GM18861 (cell line): Measurements from ENCODE around the gene IL6.
"Not testable (repeated sequence)": the region's sequence is repeated elsewhere in the genome, so short reads cannot be mapped to it uniquely, and the experiment has no call there.

Experiments used
- ATAC-seq: cut with Tn5 transposase; IDR thresholded peaks from one replicate; pipeline ENCODE4 v1.9.1; 2021; ENCODE audit not compliant: unreplicated experiment

Gene IL6

DNA sequence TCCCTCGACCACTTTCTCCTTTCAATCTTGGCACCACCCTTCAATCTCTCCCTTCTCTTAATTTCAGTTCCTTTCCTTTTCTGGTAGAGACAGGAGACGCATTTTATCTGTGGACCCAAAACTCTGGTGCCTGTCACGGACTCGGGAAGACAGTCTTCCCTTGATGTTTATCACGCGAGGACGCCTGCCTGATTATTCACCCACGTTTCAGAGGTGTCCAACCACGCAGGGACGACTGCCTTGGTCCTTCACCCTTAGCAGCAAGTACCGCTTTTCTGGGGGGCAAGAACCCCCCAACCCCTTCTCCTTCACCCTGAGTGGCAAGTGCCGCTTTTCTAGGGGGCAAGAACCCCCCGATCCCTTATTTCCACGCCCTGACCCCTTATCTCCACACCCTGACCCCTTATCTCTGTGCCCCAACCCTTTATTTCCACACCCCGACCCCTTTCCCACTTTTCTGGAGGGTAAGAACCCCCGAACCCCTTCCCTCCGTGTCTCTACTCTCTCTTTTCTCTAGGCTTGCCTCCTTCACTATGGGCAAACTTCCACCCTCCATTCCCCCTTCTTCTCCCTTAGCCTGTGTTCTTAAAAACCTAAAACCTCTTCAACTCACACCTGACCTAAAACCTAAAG, 22.9 kb upstream of the IL6 start:
- ATAC-seq, result not testable (repeated sequence)

DNA sequence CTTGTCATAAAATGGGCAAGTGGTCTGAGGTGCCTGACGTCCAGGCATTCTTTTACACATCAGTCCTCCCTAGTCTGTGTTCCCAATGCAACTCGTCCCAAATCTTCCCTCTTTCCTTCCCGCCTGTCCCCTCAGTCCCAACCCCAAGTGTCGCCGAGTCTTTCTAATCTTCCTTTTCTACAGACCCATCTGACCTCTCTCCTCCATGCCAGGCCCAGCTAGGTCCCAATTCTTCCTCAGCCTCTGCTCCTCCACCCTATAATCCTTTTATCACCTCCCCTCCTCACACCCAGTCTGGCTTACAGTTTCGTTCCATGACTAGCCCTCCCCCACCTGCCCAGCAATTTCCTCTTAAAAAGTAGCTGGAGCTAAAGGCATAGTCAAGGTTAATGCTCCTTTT, 22.3 kb upstream of the IL6 start:
- not testable (repeated sequence) for ATAC-seq

DNA sequence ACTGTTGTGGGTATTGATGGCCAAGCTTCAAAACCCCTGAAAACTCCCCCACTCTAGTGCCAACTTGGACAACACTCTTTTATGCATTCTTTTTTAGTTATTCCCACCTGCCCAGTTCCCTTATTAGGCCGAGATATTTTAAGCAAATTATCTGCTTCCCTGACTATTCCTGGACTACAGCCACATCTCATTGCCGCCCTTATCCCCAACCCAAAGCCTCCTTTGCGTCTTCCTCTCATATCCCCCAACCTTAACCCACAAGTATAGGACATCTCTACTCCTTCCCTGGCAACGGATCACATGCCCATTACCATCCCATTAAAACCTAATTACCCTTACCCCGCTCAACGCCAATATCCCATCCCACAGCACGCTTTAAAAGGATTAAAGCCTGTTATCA, 21.1 kb upstream of the IL6 start:
- ATAC-seq, result not testable (repeated sequence)

DNA sequence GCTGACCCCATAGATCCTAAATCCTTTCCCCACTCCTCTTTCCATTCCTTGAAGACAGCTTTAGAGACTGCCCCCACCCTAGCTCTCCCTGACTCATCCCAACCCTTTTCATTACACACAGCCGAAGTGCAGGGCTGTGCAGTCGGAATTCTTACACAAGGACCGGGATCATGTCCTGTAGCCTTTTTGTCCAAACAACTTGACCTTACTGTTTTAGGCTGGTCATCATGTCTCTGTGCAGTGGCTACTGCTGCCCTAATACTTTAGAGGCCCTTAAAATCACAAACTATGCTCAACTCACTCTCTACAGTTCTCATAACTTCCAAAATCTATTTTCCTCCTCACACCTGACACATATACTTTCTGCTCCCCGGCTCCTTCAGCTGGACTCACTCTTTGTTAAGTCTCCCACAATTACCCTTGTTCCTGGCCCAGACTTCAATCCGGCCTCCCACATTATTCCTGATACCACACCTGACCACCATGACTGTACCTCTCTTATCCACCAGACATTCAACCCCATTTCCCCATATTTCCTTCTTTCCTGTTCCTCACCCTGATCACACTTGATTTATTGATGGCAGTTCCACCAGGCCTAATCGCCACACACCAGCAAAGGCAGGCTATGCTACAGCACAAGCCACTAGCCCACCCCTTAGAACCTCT, 19.8 kb upstream of the IL6 start:
- not testable (repeated sequence) for ATAC-seq

DNA sequence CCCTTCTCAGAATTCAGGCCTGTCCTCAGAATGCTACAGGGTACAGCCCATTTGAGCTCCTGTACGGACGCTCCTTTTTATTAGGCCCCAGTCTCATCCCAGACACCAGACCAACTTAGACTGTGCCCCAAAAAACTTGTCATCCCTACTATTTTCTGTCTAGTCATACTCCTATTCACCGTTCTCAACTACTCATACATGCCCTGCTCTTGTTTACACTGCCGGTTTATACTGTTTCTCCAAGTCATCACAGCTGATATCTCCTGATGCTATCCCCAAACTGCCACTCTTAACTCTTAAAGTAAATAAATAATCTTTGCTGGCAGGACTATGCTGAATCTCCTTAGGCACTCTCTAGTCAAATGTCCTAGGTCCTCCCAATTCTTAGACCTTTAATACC, 18.8 kb upstream of the IL6 start:
- not testable (repeated sequence) for ATAC-seq

DNA sequence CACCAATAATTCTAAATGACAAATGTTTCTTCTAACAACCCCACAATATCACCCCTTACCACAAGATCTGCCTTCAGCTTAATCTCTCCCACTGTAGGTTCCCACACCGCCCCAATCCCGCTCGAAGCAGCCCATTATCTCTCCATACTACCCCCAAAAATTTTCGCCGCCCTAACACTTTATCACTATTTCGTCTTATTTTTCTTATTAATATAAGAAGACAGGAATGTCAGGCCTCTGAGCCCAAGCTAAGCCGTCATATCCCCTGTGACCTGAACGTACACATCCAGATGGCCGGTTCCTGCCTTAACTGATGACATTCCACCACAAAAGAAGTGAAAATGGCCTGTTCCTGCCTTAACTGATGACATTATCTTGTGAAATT, 18.3 kb upstream of the IL6 start:
- ATAC-seq, result not testable (repeated sequence)

DNA sequence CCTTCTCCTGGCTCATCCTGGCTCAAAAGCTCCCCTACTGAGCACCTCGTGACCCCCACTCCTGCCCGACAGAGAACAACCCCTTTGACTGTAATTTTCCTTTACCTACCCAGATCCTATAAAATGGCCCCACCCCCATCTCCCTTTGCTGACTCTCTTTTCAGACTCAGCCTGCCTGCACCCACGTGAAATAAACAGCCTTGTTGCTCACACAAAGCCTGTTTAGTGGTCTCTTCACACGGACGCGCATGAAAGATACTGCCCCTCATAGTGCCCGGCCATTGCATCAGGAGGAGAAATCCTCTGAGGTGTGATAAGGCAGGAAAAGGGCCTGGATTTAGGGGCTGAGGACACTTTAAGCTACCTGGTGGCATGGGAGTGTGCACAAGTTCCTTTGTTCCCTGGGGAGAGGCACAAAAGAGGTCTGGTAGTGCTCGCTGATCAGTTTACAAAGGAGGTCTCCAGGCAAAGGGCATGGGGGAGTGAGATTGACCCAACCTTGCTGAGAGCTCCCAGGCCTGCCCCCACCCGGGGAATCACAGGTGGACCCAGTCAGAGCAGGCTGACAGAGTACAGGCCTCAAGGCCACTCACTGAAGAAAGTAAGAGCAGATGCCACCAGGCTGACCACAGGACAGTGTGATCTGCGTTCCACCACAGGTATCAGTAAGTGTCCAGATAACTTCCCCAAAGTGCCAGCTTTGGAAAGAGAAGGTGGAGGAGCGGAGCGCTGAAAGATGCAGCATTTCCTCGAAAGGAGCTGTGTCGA, 17.8 kb upstream of the IL6 start:
- ATAC-seq, result peak; percentile 17

DNA sequence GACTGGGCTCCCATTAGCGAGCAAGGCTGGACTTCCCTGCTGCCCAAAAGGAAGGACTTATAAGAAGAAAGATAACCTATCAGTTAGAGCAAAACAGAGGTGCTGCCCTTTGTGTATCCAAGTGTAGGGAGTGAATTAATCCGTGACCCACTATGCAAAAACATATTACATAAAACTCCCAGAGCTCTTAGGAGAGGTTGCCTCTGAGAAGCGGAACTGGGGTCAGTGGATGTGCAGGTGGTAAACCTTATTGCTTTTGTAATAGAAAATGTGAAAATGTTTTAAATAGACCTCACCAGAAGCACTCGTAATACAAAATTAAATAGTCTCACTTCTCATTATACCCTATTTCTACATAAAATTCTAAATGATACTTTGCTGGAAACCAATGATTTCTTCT, 17.1 kb upstream of the IL6 start:
- ATAC-seq, result peak; percentile 69

DNA sequence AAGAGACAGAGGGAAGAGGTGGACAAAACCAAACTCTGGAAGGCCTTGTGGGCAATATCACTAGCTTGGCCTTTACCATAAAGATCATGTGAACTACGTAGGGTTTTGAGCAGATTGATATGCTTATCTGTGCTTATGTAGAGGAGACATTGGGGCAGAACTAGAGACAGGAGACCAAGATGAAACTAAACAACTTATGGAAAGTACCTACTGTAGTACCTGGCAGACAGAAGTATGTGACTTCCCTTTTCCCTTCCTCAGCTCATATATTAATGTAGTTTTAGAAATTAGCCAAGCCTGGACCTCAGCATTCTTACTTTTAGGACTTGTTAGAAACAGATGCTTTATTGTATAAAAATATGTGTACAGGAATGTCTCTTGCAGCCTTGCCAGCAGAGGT, 14.0 kb upstream of the IL6 start:
- peak; percentile 63 for ATAC-seq

DNA sequence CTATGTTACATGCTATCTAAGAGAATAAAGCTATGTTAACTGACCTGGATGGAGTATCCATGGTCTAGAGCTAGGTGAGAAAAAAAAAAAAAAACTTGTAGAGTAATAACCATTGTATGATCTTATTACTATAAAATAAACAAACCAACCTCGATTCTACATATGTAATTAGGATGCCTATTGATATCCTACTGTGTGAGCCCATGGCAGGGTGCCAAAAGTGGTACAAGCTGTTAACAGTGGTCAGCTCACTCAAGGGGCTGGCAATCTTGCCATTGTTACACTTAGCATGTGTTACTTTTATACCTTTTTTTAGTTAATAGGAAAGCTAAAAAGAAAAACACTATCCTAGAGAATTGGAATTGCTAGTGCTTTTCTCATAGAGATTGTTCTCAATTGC, 13.5 kb upstream of the IL6 start:
- no peak for ATAC-seq

DNA sequence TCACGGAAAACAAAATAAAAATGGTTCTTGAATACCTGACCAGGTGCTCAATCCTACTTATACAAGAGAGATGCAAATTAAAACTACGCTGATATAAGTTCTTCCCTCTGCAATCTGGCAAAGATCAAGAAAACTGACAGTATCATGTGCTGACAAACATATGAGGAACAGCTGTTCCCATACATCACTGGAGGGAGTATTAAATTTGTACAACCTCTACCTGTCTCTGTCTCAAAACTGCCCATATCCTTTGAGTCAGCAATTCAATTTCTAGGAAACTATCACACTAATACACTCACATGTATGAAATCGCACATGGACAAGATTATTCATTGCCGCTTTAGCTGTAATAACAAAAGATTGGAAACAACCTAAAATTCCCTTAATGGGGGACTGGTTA, 11.0 kb upstream of the IL6 start:
- no peak for ATAC-seq

DNA sequence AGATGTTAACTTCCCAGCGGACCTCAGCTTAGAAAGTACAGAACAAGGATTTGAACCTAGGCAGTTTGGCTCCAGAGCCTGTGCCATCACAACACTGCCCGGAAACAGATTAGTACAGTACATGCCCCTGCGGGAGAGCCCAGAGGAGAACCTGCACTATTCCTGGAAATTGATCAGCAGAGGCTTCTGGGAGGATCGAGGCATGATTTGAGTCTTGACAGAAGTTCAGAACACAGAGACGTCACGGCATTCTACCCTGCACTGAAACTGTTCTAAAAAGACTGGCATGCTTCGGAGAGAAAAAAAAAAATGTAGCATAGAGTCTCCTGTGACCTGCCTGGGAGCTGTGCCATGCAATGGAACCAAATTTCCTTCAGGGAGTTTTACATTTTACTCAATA, 9.2 kb upstream of the IL6 start:
- no peak for ATAC-seq

DNA sequence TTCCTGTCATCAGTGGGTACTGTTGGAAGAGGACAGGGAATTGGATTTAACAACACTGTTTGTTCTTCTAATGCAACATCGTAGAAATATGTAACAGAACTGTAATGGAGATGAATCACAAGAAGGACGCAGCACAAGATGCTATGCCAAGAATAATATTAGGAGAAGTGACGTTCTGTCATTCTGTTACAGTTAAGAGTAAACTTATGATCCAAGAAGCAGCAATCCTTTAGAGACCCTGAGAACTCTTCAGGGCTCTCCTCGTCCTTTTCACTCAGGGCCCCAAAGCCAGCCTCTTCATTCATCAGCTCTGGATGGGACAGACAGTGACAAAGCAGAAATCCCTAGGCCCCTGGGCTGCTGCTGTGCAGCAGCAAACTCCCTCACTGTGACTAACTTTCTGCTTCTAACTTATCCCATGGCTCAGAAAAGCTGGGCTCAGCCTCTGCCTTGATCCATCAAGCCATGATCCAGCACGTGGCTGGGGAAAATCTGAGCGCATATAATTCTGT, 8.7 kb upstream of the IL6 start:
- no peak for ATAC-seq

DNA sequence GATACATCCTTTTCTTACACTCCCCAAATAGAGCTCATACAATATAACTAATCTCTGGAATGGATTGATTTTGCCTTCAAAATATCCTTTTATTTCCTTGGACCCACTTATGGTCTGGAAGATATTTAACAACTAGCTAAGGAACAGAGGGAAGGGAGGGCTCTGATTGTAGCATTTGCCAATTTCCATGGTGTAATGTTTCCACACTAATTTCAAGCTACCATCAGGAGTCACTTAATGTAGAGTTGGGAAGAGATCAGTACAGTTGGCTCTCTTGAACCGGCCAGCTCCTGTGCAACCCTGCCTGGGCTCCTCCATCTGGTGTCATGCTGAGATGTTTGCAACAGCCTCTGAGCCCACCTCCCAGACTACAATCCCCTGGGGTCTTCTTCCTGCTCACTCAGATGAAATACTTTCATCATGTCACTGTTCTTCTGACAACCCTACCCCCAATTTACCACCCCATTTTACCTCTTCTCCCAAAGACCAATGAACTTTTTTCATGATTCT, 8.0 kb upstream of the IL6 start:
- no peak for ATAC-seq

DNA sequence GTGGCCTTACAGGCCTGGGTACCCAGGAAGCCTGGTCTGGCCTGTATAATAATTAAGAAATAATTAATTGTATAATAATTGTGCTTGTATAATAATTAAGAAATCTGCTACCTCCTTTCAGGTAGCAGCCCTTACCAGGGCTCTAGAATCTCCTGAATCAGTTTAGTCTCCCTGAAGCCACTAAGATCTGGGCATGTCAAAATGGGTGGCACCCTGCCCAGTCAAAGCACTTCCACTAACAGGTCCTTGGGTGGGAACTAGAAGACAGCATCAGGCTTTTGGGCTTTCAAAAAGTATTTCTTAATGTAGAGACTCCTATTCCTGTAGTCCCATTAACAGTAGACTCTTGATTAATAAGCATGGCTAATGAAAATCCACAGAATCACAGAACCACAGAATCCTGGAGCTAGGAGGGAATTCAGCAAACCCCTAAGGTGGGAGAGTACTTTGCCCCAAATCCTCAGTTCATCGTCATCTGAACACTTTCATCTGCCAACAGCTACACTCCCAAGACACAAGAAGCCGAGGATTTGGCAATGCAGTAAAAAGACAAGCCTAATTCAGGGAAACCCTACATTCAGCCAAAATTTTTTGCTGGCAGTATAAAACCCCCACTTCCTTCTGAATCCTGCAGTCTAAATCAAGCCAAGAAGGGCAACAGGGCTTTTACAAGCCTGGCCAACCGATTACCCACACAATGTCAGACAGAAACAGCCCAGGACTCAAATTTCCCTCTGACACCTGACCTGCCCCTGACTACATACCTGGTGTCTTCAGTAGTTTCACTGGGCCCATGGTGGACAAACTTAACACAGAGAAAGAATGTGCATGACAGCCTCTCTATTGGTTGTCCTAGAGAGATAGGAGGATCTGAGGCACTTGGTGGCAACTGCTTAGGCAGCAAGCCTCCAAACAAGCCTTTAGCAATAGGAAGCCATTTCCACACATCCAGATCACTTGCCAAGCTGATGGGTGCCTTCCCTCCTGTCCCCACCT, 5.9 kb upstream of the IL6 start:
- ATAC-seq, result no peak

DNA sequence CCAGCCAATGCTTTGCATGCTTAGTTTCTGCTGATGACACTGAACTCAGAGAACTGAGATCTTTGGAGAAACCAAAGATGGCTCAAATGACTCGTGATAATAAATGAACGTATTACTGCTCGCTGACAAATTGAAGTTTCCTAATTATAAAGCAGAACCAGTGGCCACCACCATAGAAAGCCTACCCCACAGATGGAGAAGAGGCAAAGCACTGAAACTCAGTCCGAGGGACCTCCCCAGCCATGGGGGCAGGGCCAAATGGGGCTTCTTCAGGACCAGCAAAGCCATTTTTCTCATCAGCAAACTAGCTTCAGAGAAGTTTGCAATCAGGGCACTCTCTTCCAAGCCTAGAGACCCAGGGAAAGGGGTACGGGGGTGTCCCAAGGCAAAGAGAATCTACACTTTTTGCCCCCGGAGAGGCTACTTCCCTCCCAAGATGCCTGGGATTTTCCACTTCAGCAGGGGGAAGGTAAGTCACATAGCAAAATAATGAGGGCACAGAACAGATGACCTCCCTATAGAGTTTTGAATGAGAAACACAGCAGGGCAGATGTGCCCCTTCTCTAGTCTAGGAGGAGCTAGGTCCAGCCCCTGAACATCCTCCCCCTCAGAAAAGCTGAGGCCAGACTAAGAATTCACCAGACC, 4.3 kb upstream of the IL6 start:
- no peak for ATAC-seq

DNA sequence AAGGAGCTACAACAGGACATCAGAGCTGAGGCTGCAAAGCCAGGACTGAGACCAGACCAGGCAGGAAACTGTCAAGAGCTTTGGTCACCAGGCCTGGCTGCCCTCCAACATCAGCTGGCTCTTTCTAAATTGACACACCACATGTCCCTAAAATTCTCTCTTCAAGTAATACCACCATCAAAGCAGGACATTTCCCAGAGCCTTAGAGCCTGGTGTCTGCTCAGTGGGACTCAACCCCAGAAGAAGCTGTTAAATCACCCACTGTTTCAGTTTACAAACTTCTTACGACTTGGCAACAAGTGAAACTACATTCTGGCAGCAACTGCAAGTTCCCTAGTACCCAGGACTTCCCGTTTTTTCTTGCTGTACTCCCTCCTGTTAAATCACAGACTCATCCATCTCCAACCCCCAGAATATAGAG, 3.8 kb upstream of the IL6 start:
- ATAC-seq, result no peak

DNA sequence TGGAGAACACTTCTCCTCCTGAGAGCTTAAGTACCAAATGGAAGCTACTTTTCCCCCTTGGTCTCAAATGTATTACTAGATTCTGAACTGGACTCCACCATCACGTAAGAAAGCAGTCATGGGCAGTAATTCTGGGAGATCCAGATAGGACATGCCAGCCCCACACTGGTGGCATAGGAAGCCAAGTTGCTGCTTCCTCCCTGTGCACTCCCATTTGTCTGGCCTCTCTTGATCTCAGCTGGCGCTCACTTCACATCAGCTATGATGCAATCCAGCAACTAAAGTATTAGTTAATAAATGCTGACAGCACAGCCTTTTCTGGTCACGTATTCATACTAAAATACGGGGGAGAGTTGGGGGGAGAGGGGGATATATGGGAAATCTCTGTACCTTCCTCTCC, 3.4 kb upstream of the IL6 start:
- no peak for ATAC-seq

DNA sequence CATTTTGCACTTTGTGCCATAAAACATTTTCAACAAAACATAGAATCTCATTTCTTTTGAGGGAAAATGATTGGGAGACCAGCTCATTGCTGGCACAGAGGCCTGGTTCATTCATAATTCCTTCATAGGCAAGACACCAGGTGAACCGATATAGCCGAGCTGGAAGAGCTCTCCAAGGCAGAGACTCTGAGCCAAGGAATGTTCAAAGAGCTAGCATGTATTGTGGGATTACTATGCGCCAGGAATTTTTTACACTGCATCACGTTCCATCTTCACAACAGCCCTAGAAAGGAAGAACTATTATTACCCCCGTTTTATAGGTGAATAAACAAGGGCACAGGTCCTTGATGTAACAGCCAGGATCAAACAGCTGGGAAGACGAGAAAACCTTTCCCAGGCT, 2.1 kb upstream of the IL6 start:
- no peak for ATAC-seq

DNA sequence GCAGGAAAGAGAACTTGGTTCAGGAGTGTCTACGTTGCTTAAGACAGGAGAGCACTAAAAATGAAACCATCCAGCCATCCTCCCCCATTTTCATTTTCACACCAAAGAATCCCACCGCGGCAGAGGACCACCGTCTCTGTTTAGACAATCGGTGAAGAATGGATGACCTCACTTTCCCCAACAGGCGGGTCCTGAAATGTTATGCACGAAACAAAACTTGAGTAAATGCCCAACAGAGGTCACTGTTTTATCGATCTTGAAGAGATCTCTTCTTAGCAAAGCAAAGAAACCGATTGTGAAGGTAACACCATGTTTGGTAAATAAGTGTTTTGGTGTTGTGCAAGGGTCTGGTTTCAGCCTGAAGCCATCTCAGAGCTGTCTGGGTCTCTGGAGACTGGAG, 1.4 kb upstream of the IL6 start:
- no peak for ATAC-seq
